AG04450 (cell line): ENCODE results near the gene KBTBD6. TPM values are rescaled to one million over a fixed set of nuclear protein-coding genes. Genes with fewer than 3 reads are reported as not detected.

Experiments
- CTCF ChIA-PET: fragments of 300-600, 350-600 bp; formaldehyde crosslinking; extraction: SDS; loops from one replicate; lab custom pipeline; 2022; ENCODE audit warnings: antibody characterized with exemption, inconsistent platforms; lab: Charles Lee
- POLR2A ChIA-PET: fragments of 350-600 bp; formaldehyde crosslinking; extraction: SDS; loops from one replicate; lab custom pipeline; 2021; ENCODE audit warnings: antibody characterized with exemption, inconsistent platforms; lab: Yijun Ruan, JAX
- DNase-seq: peaks from one replicate; pipeline ENCODE4 v3.0.0-alpha.2; 2011; ENCODE audit warnings: low read depth, low spot score
- H3K27ac ChIP-seq: one replicate; pipeline ENCODE4 v1.5.1; 2012; ENCODE audit warnings: low read depth, low read length, control low read depth
- H3K27me3 ChIP-seq: one replicate; pipeline ENCODE4 v1.6.0; 2012; ENCODE audit warnings: low read length; ENCODE audit not compliant: control insufficient read depth, insufficient read depth
- H3K4me3 ChIP-seq: 2 replicates; pipeline ENCODE4 v1.5.1; 2011; ENCODE audit warnings: mild to moderate bottlenecking, low read depth, low read length, control low read depth
- H3K9me3 ChIP-seq: 2 replicates; pipeline ENCODE4 v1.5.1; 2012; ENCODE audit warnings: low read length; ENCODE audit not compliant: control insufficient read depth, insufficient read depth
- polyA plus RNA-seq: library from polyadenylated mRNA; depleted of rRNA; stranded (reverse); fragments of >200 nt; gene quantifications from 2 replicates; pipeline ENCODE4 v1.2.3, GENCODE V29; 2011
- TF ChIP-seq, protein P1 (sequence below): IDR thresholded peaks from 2 replicates; pipeline ENCODE4 v1.5.1; 2011; ENCODE audit warnings: low read depth, low read length, control low read depth, inconsistent platforms

KBTBD6 gene
- polyA plus RNA-seq, 1 experiment = 8.3 TPM

DNA sequence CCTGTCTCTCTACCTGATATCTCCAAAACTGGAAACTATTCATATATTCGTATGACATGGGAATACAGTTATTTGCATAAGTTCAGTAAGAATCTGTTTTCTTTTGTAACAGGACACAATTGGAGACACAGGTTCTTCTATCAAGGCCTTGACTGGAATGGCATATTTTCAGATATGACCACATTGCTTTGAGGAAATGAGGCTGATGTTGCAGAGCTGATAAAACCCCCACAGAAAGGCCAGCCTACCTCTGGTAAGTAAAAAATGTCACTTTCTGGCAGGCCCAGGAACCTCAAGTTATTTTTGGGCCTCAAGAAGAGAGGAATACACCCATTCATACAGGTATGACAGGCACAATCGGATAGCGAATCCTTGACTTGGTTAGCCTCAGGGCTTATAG, 29.5 kb upstream of the KBTBD6 start:
- H3K9me3 ChIP-seq = no peaks in the 10 kb centered on the region
- TF ChIP-seq, protein P1, sequence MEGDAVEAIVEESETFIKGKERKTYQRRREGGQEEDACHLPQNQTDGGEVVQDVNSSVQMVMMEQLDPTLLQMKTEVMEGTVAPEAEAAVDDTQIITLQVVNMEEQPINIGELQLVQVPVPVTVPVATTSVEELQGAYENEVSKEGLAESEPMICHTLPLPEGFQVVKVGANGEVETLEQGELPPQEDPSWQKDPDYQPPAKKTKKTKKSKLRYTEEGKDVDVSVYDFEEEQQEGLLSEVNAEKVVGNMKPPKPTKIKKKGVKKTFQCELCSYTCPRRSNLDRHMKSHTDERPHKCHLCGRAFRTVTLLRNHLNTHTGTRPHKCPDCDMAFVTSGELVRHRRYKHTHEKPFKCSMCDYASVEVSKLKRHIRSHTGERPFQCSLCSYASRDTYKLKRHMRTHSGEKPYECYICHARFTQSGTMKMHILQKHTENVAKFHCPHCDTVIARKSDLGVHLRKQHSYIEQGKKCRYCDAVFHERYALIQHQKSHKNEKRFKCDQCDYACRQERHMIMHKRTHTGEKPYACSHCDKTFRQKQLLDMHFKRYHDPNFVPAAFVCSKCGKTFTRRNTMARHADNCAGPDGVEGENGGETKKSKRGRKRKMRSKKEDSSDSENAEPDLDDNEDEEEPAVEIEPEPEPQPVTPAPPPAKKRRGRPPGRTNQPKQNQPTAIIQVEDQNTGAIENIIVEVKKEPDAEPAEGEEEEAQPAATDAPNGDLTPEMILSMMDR = no peak
- no peaks in the 10 kb centered on the region for H3K27me3 ChIP-seq
- CTCF ChIA-PET = no interaction called here
- DNase-seq = no peak
- H3K4me3 ChIP-seq = no peak overlapping the region
- POLR2A ChIA-PET = no interaction called here
- H3K27ac ChIP-seq = no peak overlapping the region

GRCh38 chr13:41159174-41159573, 26.6 kb upstream of the KBTBD6 start:
- POLR2A ChIA-PET = no interaction called here
- no peak overlapping the region for H3K27ac ChIP-seq
- DNase-seq = no peak
- no peak overlapping the region for H3K4me3 ChIP-seq
- H3K27me3 ChIP-seq = no peaks in the 10 kb centered on the region
- H3K9me3 ChIP-seq = no peaks in the 10 kb centered on the region
- TF ChIP-seq, protein P1 = no peak
- CTCF ChIA-PET = no interaction called here

GRCh38 chr13:41157048-41157717, 24.6 kb upstream of the KBTBD6 start:
- H3K9me3 ChIP-seq = no peaks in the 10 kb centered on the region
- POLR2A ChIA-PET = no interaction called here
- H3K27me3 ChIP-seq = no peaks in the 10 kb centered on the region
- no peak overlapping the region for H3K4me3 ChIP-seq
- TF ChIP-seq, protein P1 = no peak
- CTCF ChIA-PET = no interaction called here
- H3K27ac ChIP-seq = no peak overlapping the region
- no peak for DNase-seq

DNA sequence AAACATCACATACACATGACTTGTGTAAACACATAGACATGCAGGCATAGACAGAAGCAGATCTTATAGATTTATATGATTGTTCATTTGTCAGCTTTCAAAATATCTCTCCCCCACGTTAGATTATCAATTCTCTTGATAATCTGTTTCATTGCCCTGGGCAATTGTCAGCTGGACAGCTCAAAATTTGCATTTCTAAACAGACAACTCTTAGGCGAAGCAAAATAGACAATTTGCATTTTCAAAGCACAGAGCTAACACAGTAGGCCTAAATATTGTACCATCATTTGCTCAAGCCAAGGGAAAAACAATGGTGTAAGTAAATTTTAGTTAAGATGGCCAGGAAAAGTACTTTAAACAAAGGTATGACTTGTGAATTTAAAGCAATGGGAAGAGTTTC, 24.0 kb upstream of the KBTBD6 start:
- CTCF ChIA-PET = no interaction called here
- POLR2A ChIA-PET = no interaction called here
- no peak overlapping the region for H3K4me3 ChIP-seq
- no peaks in the 10 kb centered on the region for H3K9me3 ChIP-seq
- TF ChIP-seq, protein P1 = no peak
- no peak overlapping the region for H3K27ac ChIP-seq
- H3K27me3 ChIP-seq = no peaks in the 10 kb centered on the region
- DNase-seq = no peak

- Histone ChIP-seq H3K9me3 (peaks cover 12% of the 10 kb centered on the region; the same call in 1 of the 2 replicates), H3K4me3 (no peak overlapping the region), H3K27ac (no peak overlapping the region), H3K27me3 (no peaks in the 10 kb centered on the region)
- POLR2A ChIA-PET = interaction anchor here (0.7 kb wide), 1 partner anchor 13 kb away, joined by 7 read pairs; no protein-coding TSS in a partner anchor
- TF ChIP-seq, protein P1 = no peak
- no peak for DNase-seq
- CTCF ChIA-PET = interaction anchor here (0.6 to 0.7 kb wide), 2 partner anchors 401 to 1027 kb away, joined by 5 to 6 read pairs; no protein-coding TSS in a partner anchor
These were observed 21.4 kb upstream of the KBTBD6 start for GRCh38 chr13:41154042-41154441.
